ENCODE measurements around the gene SUPT6H. TPM values are rescaled to one million over a fixed set of nuclear protein-coding genes. Genes with fewer than 3 reads are reported as not detected.

SUPT6H gene
- polyA plus RNA-seq, 6 donors from 2014 or later: 4.6 to 19.5 (median 7.4) TPM

- Mint-ChIP-seq H3K4me1 (peaks cover 0 to 4% (median 0%) of the 10 kb centered on the region in 3 donors), H3K27ac (peak overlapping the region in 1 of 6 donors; percentile 69), H3K36me3 (peaks cover 4 to 22% of the 10 kb centered on the region in 2 donors), H3K4me3 (no peak overlapping the region), H3K9me3 (peaks cover 0 to 2% (median 0%) of the 10 kb centered on the region in 7 donors), H3K27me3 (no peaks in the 10 kb centered on the region)
- no peak for ATAC-seq (ENCODE audit: low read depth in 2 of 2)
- no peak for DNase-seq
Measured at GRCh38 chr17:28693869-28694268, 31.9 kb downstream of the SUPT6H start.

DNA sequence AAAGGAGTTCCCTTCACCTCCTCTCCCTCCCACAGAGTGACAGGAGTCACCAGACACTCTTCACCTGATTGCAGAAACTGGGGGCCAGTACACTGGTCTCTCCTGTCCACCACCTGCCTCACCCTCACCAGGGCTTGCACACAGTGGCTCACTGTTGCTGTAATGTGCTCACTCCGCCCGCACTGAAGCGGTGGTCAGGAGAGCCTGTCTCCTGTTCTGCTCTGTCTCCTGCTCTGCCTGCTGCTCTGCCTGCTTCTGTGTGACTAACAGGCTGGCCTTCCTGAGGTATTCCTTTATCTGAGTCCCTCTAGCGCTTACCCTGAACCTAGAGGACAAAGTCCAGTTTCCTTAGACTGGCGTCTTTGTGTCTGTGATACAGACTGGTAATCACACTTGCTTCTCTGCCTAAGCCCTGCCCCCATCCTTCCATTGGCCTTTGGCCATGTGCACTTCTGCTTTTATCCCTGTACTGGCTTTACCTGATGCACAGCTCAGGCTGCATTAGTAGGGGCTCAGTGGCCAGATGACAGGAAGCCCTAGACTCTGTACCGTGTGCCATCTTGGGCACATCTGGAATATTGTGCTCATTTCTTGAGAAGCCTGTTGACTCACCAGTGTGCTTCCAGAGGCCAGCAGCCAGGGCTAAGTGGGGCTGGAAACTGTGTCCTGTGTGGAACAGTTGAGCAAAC lies 36.4 kb downstream of the SUPT6H start:
- Mint-ChIP-seq H3K36me3 (peaks cover 0 to 34% of the 10 kb centered on the region in 2 donors), H3K27me3 (no peaks in the 10 kb centered on the region), H3K4me1 (peaks cover 0 to 4% (median 0%) of the 10 kb centered on the region in 3 donors), H3K4me3 (no peak overlapping the region), H3K9me3 (no peaks in the 10 kb centered on the region), H3K27ac (peak overlapping the region in 2 of 6 donors; percentile 74 to 79)
- ATAC-seq (ENCODE audit: low read depth in 2 of 2) (no peak), DNase-seq (no peak)

- no peaks in the 10 kb centered on the region for H3K9me3 Mint-ChIP-seq
- peaks cover 0 to 4% (median 0%) of the 10 kb centered on the region in 3 donors for H3K4me1 Mint-ChIP-seq
- H3K27ac Mint-ChIP-seq: no peak overlapping the region
- peaks cover 0 to 32% of the 10 kb centered on the region in 2 donors for H3K36me3 Mint-ChIP-seq
- H3K27me3 Mint-ChIP-seq: no peaks in the 10 kb centered on the region
- ATAC-seq (ENCODE audit: low read depth in 2 of 2) (no peak), DNase-seq (no peak)
- no peak overlapping the region for H3K4me3 Mint-ChIP-seq
Measured at GRCh38 chr17:28700278-28700677, 38.3 kb downstream of the SUPT6H start.

DNA sequence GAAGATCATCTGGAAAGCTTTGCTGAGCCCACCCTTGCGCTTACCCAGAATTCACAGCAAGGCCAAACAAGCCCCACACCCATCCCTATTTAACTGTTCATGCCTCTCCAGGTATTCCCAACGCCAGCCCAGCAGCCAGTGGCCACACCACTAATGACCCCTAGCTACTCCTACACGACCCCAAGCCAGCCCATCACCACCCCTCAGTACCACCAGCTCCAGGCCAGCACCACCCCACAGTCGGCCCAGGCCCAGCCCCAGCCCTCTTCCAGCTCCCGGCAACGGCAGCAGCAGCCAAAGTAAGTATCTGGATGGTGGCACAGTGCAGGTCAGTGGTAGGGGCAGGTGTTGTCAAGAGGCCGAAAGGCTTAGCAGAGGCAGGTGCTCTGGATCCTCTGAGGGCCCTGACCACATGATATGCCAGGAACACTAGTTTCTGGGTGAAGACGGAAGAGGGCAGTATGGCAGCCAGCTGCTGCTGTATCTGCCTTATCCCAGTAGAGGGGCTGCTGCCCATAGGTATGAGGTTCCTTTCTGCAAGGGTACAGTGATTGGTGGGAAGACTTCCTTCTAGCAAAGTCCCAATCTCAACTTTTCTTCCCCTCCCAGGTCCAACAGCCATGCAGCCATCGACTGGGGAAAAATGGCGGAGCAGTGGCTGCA lies 39.0 kb downstream of the SUPT6H start:
- Mint-ChIP-seq H3K27ac (peak overlapping the region in 1 of 6 donors; percentile 47), H3K4me1 (peaks cover 0 to 4% (median 0%) of the 10 kb centered on the region in 3 donors), H3K4me3 (no peak overlapping the region), H3K36me3 (peaks cover 0 to 32% of the 10 kb centered on the region in 2 donors), H3K9me3 (no peaks in the 10 kb centered on the region), H3K27me3 (no peaks in the 10 kb centered on the region)
- ATAC-seq (ENCODE audit: low read depth in 2 of 2) (no peak), DNase-seq (no peak)

GRCh38 chr17:28702026-28702751 lies 40.2 kb downstream of the SUPT6H start:
- Mint-ChIP-seq H3K27me3 (no peaks in the 10 kb centered on the region), H3K36me3 (peaks cover 0 to 32% of the 10 kb centered on the region in 2 donors), H3K9me3 (no peaks in the 10 kb centered on the region), H3K4me1 (peaks cover 0 to 4% (median 0%) of the 10 kb centered on the region in 3 donors), H3K27ac (peak overlapping the region in 3 of 6 donors; percentile 21 to 74 (median 60)), H3K4me3 (no peak overlapping the region)
- no peak for ATAC-seq (ENCODE audit: low read depth in 2 of 2)
- no peak for DNase-seq

- no peaks in the 10 kb centered on the region for H3K9me3 Mint-ChIP-seq
- H3K27me3 Mint-ChIP-seq: no peaks in the 10 kb centered on the region
- H3K36me3 Mint-ChIP-seq: peaks cover 0 to 32% of the 10 kb centered on the region in 2 donors
- DNase-seq: no peak
- no peak for ATAC-seq (ENCODE audit: low read depth in 2 of 2)
- peak overlapping the region in 2 of 6 donors; percentile 21 to 74 for H3K27ac Mint-ChIP-seq
- H3K4me3 Mint-ChIP-seq: no peak overlapping the region
- H3K4me1 Mint-ChIP-seq: peaks cover 0 to 4% (median 0%) of the 10 kb centered on the region in 3 donors
Measured at GRCh38 chr17:28702752-28703150, 40.7 kb downstream of the SUPT6H start.

DNA sequence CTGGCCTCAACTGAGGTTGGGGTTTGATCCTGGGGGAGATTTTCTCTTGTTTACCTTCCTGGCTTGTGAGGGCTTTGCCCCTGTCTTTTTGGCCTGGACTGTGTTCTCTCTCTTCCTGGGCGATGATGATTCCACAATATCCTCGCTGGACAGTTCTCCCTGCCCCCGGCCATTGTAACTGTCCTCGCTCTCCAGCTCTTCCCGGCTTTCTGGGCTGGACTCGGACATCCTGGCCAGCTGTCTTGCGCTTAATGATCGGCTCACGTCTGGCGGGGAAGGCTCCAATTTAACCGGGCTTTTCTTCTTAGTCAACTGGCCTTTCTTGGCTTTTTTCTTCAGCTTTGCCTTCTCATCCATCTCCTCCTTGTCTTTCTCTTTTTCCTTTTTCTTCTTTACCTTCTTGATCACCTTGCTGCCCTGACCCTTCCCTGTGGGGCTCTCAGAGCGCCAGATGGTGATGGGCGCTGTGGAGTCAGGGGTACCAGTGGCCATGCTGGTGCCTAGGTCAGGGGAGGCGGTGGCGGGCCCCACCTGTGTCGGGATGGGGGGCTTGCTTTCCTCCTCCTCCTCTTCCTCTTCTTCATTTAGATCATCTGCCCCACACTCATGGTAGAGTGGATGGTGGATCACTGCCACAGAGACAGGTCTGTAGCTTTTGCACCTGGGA lies 41.7 kb downstream of the SUPT6H start:
- no peaks in the 10 kb centered on the region for H3K27me3 Mint-ChIP-seq
- peaks cover 0 to 8% (median 0%) of the 10 kb centered on the region in 3 donors for H3K4me1 Mint-ChIP-seq
- DNase-seq: no peak
- H3K9me3 Mint-ChIP-seq: no peaks in the 10 kb centered on the region
- peaks cover 0 to 26% of the 10 kb centered on the region in 2 donors for H3K36me3 Mint-ChIP-seq
- H3K4me3 Mint-ChIP-seq: no peak overlapping the region
- no peak for ATAC-seq (ENCODE audit: low read depth in 2 of 2)
- peak overlapping the region in 5 of 6 donors; percentile 9 to 74 (median 70) for H3K27ac Mint-ChIP-seq

DNA sequence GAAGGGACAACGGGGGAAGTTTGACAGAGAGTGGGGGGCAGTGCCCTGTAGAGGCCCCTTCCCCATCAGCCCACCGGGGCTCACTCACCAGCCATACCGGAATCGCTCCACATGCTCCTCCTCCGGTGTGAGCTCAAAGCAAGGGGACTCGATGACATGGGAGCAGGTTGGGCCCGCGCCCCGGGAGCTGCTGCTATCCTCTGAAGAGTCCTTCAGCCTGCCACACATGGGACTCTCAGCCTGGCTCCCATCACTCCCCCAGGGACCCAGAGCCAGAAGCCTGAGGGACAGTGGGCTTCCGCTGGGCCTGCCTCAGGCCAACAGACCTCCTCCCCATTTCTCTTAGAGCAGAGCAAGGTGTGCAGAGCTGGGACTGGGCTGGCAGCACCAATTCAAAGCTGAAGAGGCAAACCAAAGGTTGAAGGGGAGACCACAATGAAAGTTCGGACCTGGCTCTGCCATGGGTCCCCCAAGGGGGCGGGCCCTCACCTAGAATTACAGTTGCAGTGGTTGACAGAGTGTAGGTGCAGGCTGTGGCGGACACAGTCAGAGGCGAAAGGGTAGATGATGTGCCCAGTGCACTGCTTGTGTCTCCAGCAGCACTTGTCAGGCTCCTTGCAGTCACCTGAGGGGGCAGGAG lies 42.3 kb downstream of the SUPT6H start:
- Mint-ChIP-seq H3K36me3 (peaks cover 0 to 25% of the 10 kb centered on the region in 2 donors), H3K4me1 (peaks cover 0 to 8% (median 0%) of the 10 kb centered on the region in 3 donors)

DNA sequence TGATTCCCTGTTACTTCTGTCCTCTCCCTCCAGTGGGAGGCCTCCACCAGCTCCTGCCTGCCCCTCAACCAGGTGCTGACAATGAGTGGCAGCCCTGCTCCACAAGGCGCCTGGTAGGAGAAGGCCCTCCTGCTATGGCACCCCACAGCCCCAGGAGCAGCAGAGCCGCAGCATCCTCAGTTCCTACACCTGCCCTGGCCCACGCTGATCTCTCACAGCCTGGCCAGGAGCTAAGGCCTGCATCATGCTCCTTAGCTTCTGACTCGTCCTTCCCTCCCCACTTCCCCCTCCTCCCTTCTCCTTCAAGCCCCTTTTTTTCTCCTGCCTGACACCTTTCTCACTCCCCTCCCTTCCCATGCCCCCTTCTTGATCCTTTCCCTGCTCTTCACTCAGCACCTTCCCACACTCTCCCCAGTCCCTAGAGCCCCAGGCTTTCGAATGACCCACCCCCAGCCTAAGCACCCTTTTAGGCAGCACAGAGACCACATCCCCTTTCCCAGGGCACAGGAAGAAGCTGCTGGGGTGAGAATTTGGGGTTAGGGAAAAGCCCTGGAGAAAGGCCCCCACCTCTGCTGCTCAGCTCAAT lies 43.2 kb downstream of the SUPT6H start:
- H3K27ac Mint-ChIP-seq: peak overlapping the region in 3 of 6 donors; percentile 73 to 90 (median 80)
- peaks cover 0 to 8% (median 3%) of the 10 kb centered on the region in 3 donors for H3K4me1 Mint-ChIP-seq
- no peaks in the 10 kb centered on the region for H3K9me3 Mint-ChIP-seq
- H3K36me3 Mint-ChIP-seq: peaks cover 0 to 25% of the 10 kb centered on the region in 2 donors
- no peaks in the 10 kb centered on the region for H3K27me3 Mint-ChIP-seq
- peak overlapping the region in 1 of 8 donors; percentile 52 for H3K4me3 Mint-ChIP-seq
- DNase-seq (no peak), ATAC-seq (ENCODE audit: low read depth in 2 of 2) (no peak)

More for the DNA sequence above, 42.3 kb downstream of the SUPT6H start:
- no peak for DNase-seq
- no peaks in the 10 kb centered on the region for H3K9me3 Mint-ChIP-seq
- H3K27ac Mint-ChIP-seq: peak overlapping the region in 4 of 6 donors; percentile 13 to 86 (median 62)
- ATAC-seq (ENCODE audit: low read depth in 2 of 2): no peak
- no peak overlapping the region for H3K4me3 Mint-ChIP-seq
- no peaks in the 10 kb centered on the region for H3K27me3 Mint-ChIP-seq

DNA sequence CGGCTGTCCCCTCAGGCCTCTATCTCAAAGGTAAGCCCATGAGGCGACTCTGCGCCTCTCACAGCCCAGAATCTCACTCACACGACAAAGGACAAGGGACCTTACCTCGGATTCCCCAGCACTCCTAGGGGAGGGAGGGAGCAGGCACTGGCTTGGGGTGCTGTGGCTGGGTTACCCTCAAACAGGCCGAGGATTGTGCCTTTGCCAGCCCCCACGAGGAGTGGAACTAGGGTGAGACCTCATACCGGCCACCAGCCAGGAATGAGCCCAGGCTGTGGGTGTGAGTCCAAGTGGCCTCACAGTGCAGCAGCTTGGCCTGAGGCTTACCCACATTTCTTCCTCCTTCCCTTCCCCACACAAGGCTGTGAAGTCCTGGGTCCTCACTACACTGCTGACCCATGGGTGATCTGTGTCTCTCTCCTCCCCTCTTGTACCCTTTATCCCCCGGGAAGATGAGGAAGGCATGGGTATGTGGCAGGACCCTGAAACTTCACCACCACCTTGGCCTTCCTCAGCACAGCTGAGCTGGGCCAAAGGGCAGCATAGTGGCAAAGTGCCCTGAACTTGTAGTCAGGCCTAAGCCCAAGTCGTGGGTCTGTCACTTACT lies 43.8 kb downstream of the SUPT6H start:
- H3K27me3 Mint-ChIP-seq: no peaks in the 10 kb centered on the region
- H3K27ac Mint-ChIP-seq: peak overlapping the region in 4 of 6 donors; percentile 3 to 90 (median 76)
- peaks cover 6 to 12% (median 9%) of the 10 kb centered on the region in 3 donors for H3K4me1 Mint-ChIP-seq

GRCh38 chr17:28706471-28707338 lies 44.7 kb downstream of the SUPT6H start:
- peak overlapping the region in 1 of 6 donors; percentile 47 for H3K27ac Mint-ChIP-seq
- H3K36me3 Mint-ChIP-seq: peaks cover 0 to 18% of the 10 kb centered on the region in 2 donors
- H3K27me3 Mint-ChIP-seq: no peaks in the 10 kb centered on the region
- H3K4me1 Mint-ChIP-seq: peaks cover 9 to 17% (median 10%) of the 10 kb centered on the region in 3 donors
- DNase-seq: no peak
- peak overlapping the region in 1 of 8 donors; percentile 1 for H3K4me3 Mint-ChIP-seq
- H3K9me3 Mint-ChIP-seq: no peaks in the 10 kb centered on the region
- no peak for ATAC-seq (ENCODE audit: low read depth in 2 of 2)

More for the DNA sequence above, 43.8 kb downstream of the SUPT6H start:
- no peak overlapping the region for H3K4me3 Mint-ChIP-seq
- ATAC-seq (ENCODE audit: low read depth in 2 of 2) (no peak), DNase-seq (no peak)
- no peaks in the 10 kb centered on the region for H3K9me3 Mint-ChIP-seq
- H3K36me3 Mint-ChIP-seq: peaks cover 0 to 23% of the 10 kb centered on the region in 2 donors

Data from naive B cell (primary cell).